Thoracic aorta (tissue), 2 donors: ENCODE results near the gene PREX1. TPM values are rescaled to one million over a fixed set of nuclear protein-coding genes. Genes with fewer than 3 reads are reported as not detected.

Experiments
- ATAC-seq: fragments of 150-250 bp; one replicate; pipeline ENCODE4 v1.8.0; 2017; ENCODE audit warnings: low read depth; ENCODE audit not compliant: insufficient number of reproducible peaks, low FRiP score
- DNase-seq: peaks from one replicate; pipeline ENCODE4 v3.0.0-alpha.2; 2020; ENCODE audit warnings: low spot score
- H3K27ac ChIP-seq, 2 donors: fragments of 200-600 bp; sonication (generic); 1 replicate in 1 of 2; 2 replicates in 1 of 2; pipeline ENCODE4 v1.5.1; 2016; ENCODE audit warnings: mild to moderate bottlenecking in 2 of 2, moderate library complexity in 2 of 2
- H3K27me3 ChIP-seq: fragments of 200-600 bp; sonication (generic); replicated peaks from 2 replicates; pipeline ENCODE4 v1.6.0; 2016; ENCODE audit warnings: mild to moderate bottlenecking; ENCODE audit not compliant: insufficient read depth
- H3K36me3 ChIP-seq: fragments of 200-600 bp; sonication (generic); one replicate; pipeline ENCODE4 v1.5.1; 2016
- H3K4me1 ChIP-seq, 2 donors: fragments of 200-600 bp; sonication (generic); 1 replicate in 1 of 2; 2 replicates in 1 of 2; pipeline versions ENCODE4 v1.5.1 to v1.6.0; 2016; ENCODE audit warnings: low read depth in 2 of 2, mild to moderate bottlenecking in 1 of 2; ENCODE audit not compliant: control insufficient read depth in 1 of 2
- H3K4me3 ChIP-seq: fragments of 200-600 bp; sonication (generic); 2 replicates; pipeline ENCODE4 v1.5.1; 2016; ENCODE audit warnings: mild to moderate bottlenecking
- H3K9me3 ChIP-seq: fragments of 200-600 bp; sonication (generic); 2 replicates; pipeline ENCODE4 v1.5.1; 2016
- CTCF ChIP-seq: fragments of 200-600 bp; sonication (generic); IDR thresholded peaks from one replicate; pipeline ENCODE4 v1.5.1; 2019; ENCODE audit warnings: antibody characterized with exemption
- total RNA-seq, 2 donors: library from RNA; depleted of rRNA; stranded (reverse); fragments of >200 nt; gene quantifications; one replicate each; pipeline versions ENCODE4 v1.1.0 to v1.2.3, GENCODE V29; 2016

Gene PREX1
- total RNA-seq, 2 donors from 2014 or later, result 94.6 to 101 TPM

- Histone ChIP-seq H3K36me3 (no peaks in the 10 kb centered on the region), H3K9me3 (no peaks in the 10 kb centered on the region), H3K4me1 (no peaks in the 10 kb centered on the region), H3K27me3 (no peaks in the 10 kb centered on the region), H3K4me3 (no peak overlapping the region), H3K27ac (no peak overlapping the region)
- no peak for ATAC-seq
- no peak for TF ChIP-seq CTCF
- no peak for DNase-seq
Measured at GRCh38 chr20:48610996-48611395, 216.8 kb downstream of the PREX1 start.

- DNase-seq (no peak), ATAC-seq (no peak)
- no peak for TF ChIP-seq CTCF
- Histone ChIP-seq H3K36me3 (no peaks in the 10 kb centered on the region), H3K27ac (no peak overlapping the region), H3K9me3 (no peaks in the 10 kb centered on the region), H3K4me3 (no peak overlapping the region), H3K4me1 (no peaks in the 10 kb centered on the region), H3K27me3 (no peaks in the 10 kb centered on the region)
Measured at GRCh38 chr20:48609491-48609978, 218.3 kb downstream of the PREX1 start.

- ATAC-seq, result no peak
- no peaks in the 10 kb centered on the region for H3K36me3 ChIP-seq
- TF ChIP-seq CTCF, result no peak
Measured at GRCh38 chr20:48608756-48609155, 219.0 kb downstream of the PREX1 start.

GRCh38 chr20:48607544-48607865 lies 220.3 kb downstream of the PREX1 start:
- DNase-seq (no peak), ATAC-seq (no peak)
- Histone ChIP-seq H3K27me3 (no peaks in the 10 kb centered on the region), H3K9me3 (no peaks in the 10 kb centered on the region), H3K36me3 (no peaks in the 10 kb centered on the region), H3K4me3 (no peak overlapping the region), H3K4me1 (no peaks in the 10 kb centered on the region), H3K27ac (no peak overlapping the region)
- no peak for TF ChIP-seq CTCF

More at GRCh38 chr20:48608756-48609155, 219.0 kb downstream of the PREX1 start:
- H3K9me3 ChIP-seq, result no peaks in the 10 kb centered on the region
- no peak for DNase-seq
- no peaks in the 10 kb centered on the region for H3K4me1 ChIP-seq
- no peak overlapping the region for H3K4me3 ChIP-seq
- H3K27ac ChIP-seq, result no peak overlapping the region
- no peaks in the 10 kb centered on the region for H3K27me3 ChIP-seq

GRCh38 chr20:48606841-48607543 lies 220.8 kb downstream of the PREX1 start:
- Histone ChIP-seq H3K27me3 (no peaks in the 10 kb centered on the region), H3K27ac (no peak overlapping the region), H3K9me3 (no peaks in the 10 kb centered on the region), H3K4me3 (no peak overlapping the region), H3K4me1 (no peaks in the 10 kb centered on the region), H3K36me3 (no peaks in the 10 kb centered on the region)
- TF ChIP-seq CTCF, result no peak
- ATAC-seq (no peak), DNase-seq (no peak)
